Measurements from ENCODE around the gene FRG2B. TPM values are rescaled to one million over a fixed set of nuclear protein-coding genes. Genes with fewer than 3 reads are reported as not detected.
"Not testable (repeated sequence)": the region's sequence is repeated elsewhere in the genome, so short reads cannot be mapped to it uniquely, and the experiment has no call there.

Gene FRG2B
- total RNA-seq, 1 experiment from 2014 or later, result not detected

GRCh38 chr10:133592716-133593115 lies 33.9 kb downstream of the FRG2B start:
- Histone ChIP-seq H3K4me2 (no peak overlapping the region), H3K4me3 (no peak overlapping the region), H3K9me2 (ENCODE audit: insufficient read depth) (no peaks in the 10 kb centered on the region), H3F3A (ENCODE audit: insufficient read depth, low read depth) (no peaks in the 10 kb centered on the region), H3K27me3 (ENCODE audit: insufficient read depth, low read depth) (peaks cover 42% of the 10 kb centered on the region), H3K36me3 (ENCODE audit: low read depth) (no peaks in the 10 kb centered on the region), H4K20me1 (ENCODE audit: insufficient read depth) (no peaks in the 10 kb centered on the region), H3K79me2 (ENCODE audit: low read depth) (no peaks in the 10 kb centered on the region), H3K9me3 (ENCODE audit: insufficient read depth, low read depth) (no peaks in the 10 kb centered on the region), H3K27ac (no peak overlapping the region), H2AFZ (no peak overlapping the region), H3K4me1 (replicated peaks; ENCODE audit: insufficient read depth) (no peaks in the 10 kb centered on the region)
- ChIA-PET CTCF (no interaction called here), POLR2A (ENCODE audit: unreplicated experiment) (no interaction called here)
- no peak for DNase-seq
- BruUV-seq (replicated peaks), result no TSS peak
- intact Hi-C loops (cut with micrococcal nuclease; ENCODE audit: unreplicated experiment), result no loop called here
- no peak for TF ChIP-seq EZH2 (IDR thresholded peaks at IDR 0.05; ENCODE audit: low read depth)
- TF ChIP-seq CTCF (conservative IDR thresholded peaks at IDR 0.05), result no peak

- Histone ChIP-seq H3K4me2 (no peak overlapping the region), H2AFZ (no peak overlapping the region), H3K79me2 (ENCODE audit: low read depth) (no peaks in the 10 kb centered on the region), H3K27me3 (ENCODE audit: insufficient read depth, low read depth) (peaks cover 37% of the 10 kb centered on the region), H3K9me3 (ENCODE audit: insufficient read depth, low read depth) (no peaks in the 10 kb centered on the region), H3K4me3 (no peak overlapping the region), H3K27ac (no peak overlapping the region), H3F3A (ENCODE audit: insufficient read depth, low read depth) (no peaks in the 10 kb centered on the region), H4K20me1 (ENCODE audit: insufficient read depth) (no peaks in the 10 kb centered on the region), H3K36me3 (ENCODE audit: low read depth) (no peaks in the 10 kb centered on the region), H3K9me2 (ENCODE audit: insufficient read depth) (no peaks in the 10 kb centered on the region), H3K4me1 (replicated peaks; ENCODE audit: insufficient read depth) (no peaks in the 10 kb centered on the region)
- TF ChIP-seq CTCF (conservative IDR thresholded peaks at IDR 0.05) (no peak), EZH2 (IDR thresholded peaks at IDR 0.05; ENCODE audit: low read depth) (no peak)
- BruUV-seq (replicated peaks), result no TSS peak
- intact Hi-C loops (cut with micrococcal nuclease; ENCODE audit: unreplicated experiment), result no loop called here
- ChIA-PET POLR2A (ENCODE audit: unreplicated experiment) (no interaction called here), CTCF (no interaction called here)
- no peak for DNase-seq
These were observed 35.6 kb downstream of the FRG2B start for GRCh38 chr10:133590970-133591359.

GRCh38 chr10:133590226-133590969 lies 36.2 kb downstream of the FRG2B start:
- Histone ChIP-seq H3K4me1 (replicated peaks; ENCODE audit: insufficient read depth) (no peaks in the 10 kb centered on the region), H3F3A (ENCODE audit: insufficient read depth, low read depth) (no peaks in the 10 kb centered on the region), H2AFZ (no peak overlapping the region), H3K27me3 (ENCODE audit: insufficient read depth, low read depth) (peaks cover 37% of the 10 kb centered on the region), H3K9me2 (ENCODE audit: insufficient read depth) (no peaks in the 10 kb centered on the region), H4K20me1 (ENCODE audit: insufficient read depth) (no peaks in the 10 kb centered on the region), H3K36me3 (ENCODE audit: low read depth) (no peaks in the 10 kb centered on the region), H3K27ac (no peak overlapping the region), H3K4me2 (no peak overlapping the region), H3K4me3 (no peak overlapping the region), H3K79me2 (ENCODE audit: low read depth) (no peaks in the 10 kb centered on the region), H3K9me3 (ENCODE audit: insufficient read depth, low read depth) (no peaks in the 10 kb centered on the region)
- no peak for DNase-seq
- BruUV-seq (replicated peaks), result no TSS peak
- CTCF ChIA-PET, result no interaction called here
- intact Hi-C loops (cut with micrococcal nuclease; ENCODE audit: unreplicated experiment), result no loop called here
- POLR2A ChIA-PET (ENCODE audit: unreplicated experiment), result no interaction called here
- TF ChIP-seq EZH2 (IDR thresholded peaks at IDR 0.05; ENCODE audit: low read depth) (no peak), CTCF (conservative IDR thresholded peaks at IDR 0.05) (no peak)

- H3K9me3 ChIP-seq (ENCODE audit: insufficient read depth, low read depth); H3K4me3 ChIP-seq; POLR2A ChIA-PET (ENCODE audit: unreplicated experiment); H3F3A ChIP-seq (ENCODE audit: insufficient read depth, low read depth); H3K27me3 ChIP-seq (ENCODE audit: insufficient read depth, low read depth); H3K79me2 ChIP-seq (ENCODE audit: low read depth); BruUV-seq (replicated peaks); intact Hi-C loops (cut with micrococcal nuclease; ENCODE audit: unreplicated experiment); H2AFZ ChIP-seq; DNase-seq; H3K36me3 ChIP-seq (ENCODE audit: low read depth); H4K20me1 ChIP-seq (ENCODE audit: insufficient read depth); CTCF ChIA-PET; H3K4me1 ChIP-seq (replicated peaks; ENCODE audit: insufficient read depth); H3K9me2 ChIP-seq (ENCODE audit: insufficient read depth); H3K4me2 ChIP-seq; H3K27ac ChIP-seq: not testable (repeated sequence)
These were observed 49.6 kb downstream of the FRG2B start for GRCh38 chr10:133577037-133577436.

All from PC-9 (cell line).